ENCODE measurements around the gene GJB1. TPM values are rescaled to one million over a fixed set of nuclear protein-coding genes. Genes with fewer than 3 reads are reported as not detected.

The GJB1 gene
- 15.1 TPM for total RNA-seq

DNA sequence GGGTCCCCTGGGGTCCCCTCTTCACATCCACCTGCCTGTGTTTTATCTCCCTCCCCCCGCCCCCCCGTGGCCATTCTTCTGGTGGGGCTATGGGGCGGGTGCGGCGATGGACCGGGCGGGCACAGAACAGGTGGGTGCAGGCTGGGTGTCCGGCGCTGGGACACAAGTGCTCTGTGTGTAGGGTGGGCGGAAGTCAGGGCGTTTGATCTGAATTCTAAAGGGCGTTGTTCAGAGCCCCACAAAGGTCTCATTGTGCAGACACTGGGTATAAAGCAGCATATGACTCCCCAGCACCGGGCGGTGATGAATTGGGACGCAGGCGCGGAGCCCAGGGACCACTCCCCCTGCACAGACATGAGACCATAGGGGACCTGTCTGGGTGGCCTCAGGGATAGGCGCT, at the start of gene GJB1:
GJB1 (plus strand) TSS at position 296 of the 400 bp plus-strand sequence. CDS start 484 bp downstream, outside the sequence.

DNA sequence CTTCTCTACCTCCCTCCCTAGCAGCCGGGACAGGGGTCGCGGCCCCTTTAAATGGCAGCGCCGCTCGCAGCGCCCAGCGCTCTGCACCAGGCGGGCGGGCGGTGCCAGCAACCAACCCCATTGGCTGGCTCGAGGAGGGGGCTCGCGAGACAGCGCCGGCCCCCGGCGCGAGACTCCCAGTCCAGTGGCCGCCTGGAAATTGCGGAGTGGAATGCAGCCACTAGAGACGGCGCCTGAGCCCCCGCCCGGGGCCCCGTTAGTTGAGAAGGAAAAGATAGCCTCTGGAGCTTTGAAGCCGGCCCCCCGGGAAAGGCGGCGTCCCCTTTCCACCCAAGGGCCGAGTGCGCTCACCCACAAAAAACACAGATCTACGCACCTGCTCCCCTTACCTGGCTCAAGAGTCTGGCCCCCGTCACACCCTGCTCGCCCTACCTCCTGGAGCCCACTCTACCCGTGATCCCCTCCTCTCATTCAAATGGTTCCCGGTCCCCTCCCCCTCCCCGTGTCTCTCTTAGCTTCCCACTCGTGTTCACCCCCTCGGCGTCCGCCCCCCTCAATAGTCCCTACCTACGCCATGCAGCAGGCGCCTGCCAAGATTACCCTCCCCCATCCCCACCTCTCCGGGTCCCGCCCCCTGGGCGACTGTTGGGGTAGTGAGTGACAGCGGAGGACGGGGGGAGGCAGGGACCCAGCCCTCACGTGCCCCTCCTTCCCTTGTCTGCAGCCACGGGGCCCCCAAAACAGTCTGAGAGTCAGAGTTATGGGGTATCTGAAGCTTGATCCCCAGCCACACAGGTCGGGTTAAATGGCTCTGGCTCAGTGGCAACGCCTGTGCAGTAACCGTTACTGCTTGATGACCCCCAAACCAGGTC, 31.3 kb downstream of the GJB1 start, which contains the start of gene ZMYM3:
ZMYM3 (minus strand) TSS at position 49 of the 872 bp plus-strand sequence. CDS start 885 bp downstream, outside the sequence.

Other genes with a start within 250 kb of the GJB1 start
- 46.9 TPM for gene SNX12, start 154.9 kb upstream of the GJB1 start, total RNA-seq
- 20.8 TPM for gene FOXO4, start 127.4 kb upstream of the GJB1 start, total RNA-seq
- gene CXorf65, start 116.5 kb upstream of the GJB1 start, total RNA-seq: 0.23 TPM
- gene IL2RG, start 111.6 kb upstream of the GJB1 start, total RNA-seq: 3.2 TPM
- 57.5 TPM for gene MED12, start 104.6 kb upstream of the GJB1 start, total RNA-seq
- gene NLGN3, start 78.4 kb upstream of the GJB1 start, total RNA-seq: 2.2 TPM
- 40.8 TPM for gene ZMYM3, start 30.9 kb downstream of the GJB1 start, total RNA-seq
- gene NONO, start 60.4 kb downstream of the GJB1 start, total RNA-seq: 409 TPM
- gene ITGB1BP2, start 78.5 kb downstream of the GJB1 start, total RNA-seq: 16.9 TPM
- gene TAF1, start 143.1 kb downstream of the GJB1 start, total RNA-seq: 45.5 TPM

Data from metanephros (tissue), 1 donor.